ENCODE results near the gene IGBP1. TPM values are rescaled to one million over a fixed set of nuclear protein-coding genes. Genes with fewer than 3 reads are reported as not detected.

Gene IGBP1
- total RNA-seq, 1 donor from 2014 or later = 32.9 TPM

DNA sequence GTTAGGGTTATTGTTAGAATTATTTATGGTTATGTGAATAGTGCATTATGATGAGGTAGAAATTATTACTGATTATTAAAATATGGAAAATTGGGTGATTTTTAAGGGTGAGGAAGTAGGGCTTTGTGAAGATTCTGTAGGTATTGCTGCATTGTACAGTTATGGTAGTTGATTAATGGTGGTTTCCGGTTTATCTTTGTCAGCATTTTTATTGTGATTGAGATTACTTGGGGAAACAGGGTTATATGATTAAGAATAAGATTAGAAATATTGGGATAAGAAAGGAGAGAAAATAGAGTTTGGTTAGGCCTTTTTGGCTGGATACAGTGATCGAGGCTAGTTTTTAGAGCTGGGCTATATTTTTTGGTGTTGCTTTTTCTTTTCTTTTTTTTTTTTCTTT lies 8.6 kb upstream of the IGBP1 start:
- no peaks in the 10 kb centered on the region for H3K36me3 Mint-ChIP-seq (ENCODE audit: low read depth)
- no peak overlapping the region for H3K27ac Mint-ChIP-seq (ENCODE audit: unreplicated experiment)

DNA sequence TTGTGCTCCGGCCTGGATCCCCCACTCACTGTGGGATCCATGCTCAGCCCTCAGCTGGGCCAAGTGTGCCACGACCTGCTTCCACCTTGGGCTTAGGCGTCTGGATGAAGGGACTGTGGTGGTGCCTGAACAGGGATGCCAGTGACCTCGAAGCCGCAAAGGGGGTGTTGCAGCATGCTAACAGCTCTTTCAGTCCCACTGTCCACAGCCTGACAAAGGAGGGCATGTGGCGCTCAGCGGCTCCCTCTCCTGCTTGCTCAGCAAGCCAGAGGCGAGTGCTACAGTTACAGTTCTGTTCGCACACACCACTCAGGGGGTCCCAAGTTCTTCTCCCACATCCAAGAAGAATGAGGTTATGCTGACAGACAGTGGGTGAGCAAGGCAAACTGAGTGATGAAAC lies 5.2 kb upstream of the IGBP1 start:
- Mint-ChIP-seq H3K9me3 (ENCODE audit: low read depth) (peaks cover 13% of the 10 kb centered on the region), H3K4me1 (ENCODE audit: low read depth) (no peaks in the 10 kb centered on the region), H3K27me3 (ENCODE audit: low read depth) (no peaks in the 10 kb centered on the region), H3K4me3 (ENCODE audit: unreplicated experiment) (no peak overlapping the region), H3K36me3 (ENCODE audit: low read depth) (no peaks in the 10 kb centered on the region), H3K27ac (ENCODE audit: unreplicated experiment) (no peak overlapping the region)
- no peak for DNase-seq (ENCODE audit: low spot score)
- TF ChIP-seq, protein P1, sequence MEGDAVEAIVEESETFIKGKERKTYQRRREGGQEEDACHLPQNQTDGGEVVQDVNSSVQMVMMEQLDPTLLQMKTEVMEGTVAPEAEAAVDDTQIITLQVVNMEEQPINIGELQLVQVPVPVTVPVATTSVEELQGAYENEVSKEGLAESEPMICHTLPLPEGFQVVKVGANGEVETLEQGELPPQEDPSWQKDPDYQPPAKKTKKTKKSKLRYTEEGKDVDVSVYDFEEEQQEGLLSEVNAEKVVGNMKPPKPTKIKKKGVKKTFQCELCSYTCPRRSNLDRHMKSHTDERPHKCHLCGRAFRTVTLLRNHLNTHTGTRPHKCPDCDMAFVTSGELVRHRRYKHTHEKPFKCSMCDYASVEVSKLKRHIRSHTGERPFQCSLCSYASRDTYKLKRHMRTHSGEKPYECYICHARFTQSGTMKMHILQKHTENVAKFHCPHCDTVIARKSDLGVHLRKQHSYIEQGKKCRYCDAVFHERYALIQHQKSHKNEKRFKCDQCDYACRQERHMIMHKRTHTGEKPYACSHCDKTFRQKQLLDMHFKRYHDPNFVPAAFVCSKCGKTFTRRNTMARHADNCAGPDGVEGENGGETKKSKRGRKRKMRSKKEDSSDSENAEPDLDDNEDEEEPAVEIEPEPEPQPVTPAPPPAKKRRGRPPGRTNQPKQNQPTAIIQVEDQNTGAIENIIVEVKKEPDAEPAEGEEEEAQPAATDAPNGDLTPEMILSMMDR (IDR thresholded peaks at IDR 0.05) = no peak

More for the DNA sequence above, 8.6 kb upstream of the IGBP1 start:
- TF ChIP-seq, protein P1 (IDR thresholded peaks at IDR 0.05) = no peak
- H3K4me3 Mint-ChIP-seq (ENCODE audit: unreplicated experiment) = no peak overlapping the region
- peaks cover 13% of the 10 kb centered on the region for H3K9me3 Mint-ChIP-seq (ENCODE audit: low read depth)
- no peaks in the 10 kb centered on the region for H3K27me3 Mint-ChIP-seq (ENCODE audit: low read depth)
- no peak for DNase-seq (ENCODE audit: low spot score)
- no peaks in the 10 kb centered on the region for H3K4me1 Mint-ChIP-seq (ENCODE audit: low read depth)

DNA sequence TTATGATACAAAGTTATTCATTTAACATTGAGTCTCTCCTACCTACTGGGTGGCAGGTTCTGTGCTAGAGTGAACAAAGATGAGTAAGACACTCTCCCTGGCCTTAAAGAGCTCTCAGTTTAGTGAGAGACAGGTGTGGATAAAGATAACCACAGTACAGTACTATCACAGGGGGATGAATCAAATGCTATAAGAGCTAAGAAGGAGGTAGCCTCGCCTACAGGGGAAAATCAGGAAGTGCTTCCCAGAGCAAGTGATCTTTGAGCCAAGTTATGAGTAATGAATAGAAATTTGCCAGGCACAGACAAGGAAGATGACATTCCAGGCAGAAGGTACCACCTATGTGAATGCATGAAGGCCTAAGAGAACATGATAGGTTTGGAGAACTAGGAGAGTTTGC lies 3.4 kb upstream of the IGBP1 start:
- Mint-ChIP-seq H3K4me3 (ENCODE audit: unreplicated experiment) (no peak overlapping the region), H3K36me3 (ENCODE audit: low read depth) (no peaks in the 10 kb centered on the region), H3K9me3 (ENCODE audit: low read depth) (peaks cover 5% of the 10 kb centered on the region), H3K4me1 (ENCODE audit: low read depth) (peaks cover 6% of the 10 kb centered on the region), H3K27me3 (ENCODE audit: low read depth) (no peaks in the 10 kb centered on the region), H3K27ac (ENCODE audit: unreplicated experiment) (no peak overlapping the region)
- no peak for DNase-seq (ENCODE audit: low spot score)
- TF ChIP-seq, protein P1 (IDR thresholded peaks at IDR 0.05) = no peak

DNA sequence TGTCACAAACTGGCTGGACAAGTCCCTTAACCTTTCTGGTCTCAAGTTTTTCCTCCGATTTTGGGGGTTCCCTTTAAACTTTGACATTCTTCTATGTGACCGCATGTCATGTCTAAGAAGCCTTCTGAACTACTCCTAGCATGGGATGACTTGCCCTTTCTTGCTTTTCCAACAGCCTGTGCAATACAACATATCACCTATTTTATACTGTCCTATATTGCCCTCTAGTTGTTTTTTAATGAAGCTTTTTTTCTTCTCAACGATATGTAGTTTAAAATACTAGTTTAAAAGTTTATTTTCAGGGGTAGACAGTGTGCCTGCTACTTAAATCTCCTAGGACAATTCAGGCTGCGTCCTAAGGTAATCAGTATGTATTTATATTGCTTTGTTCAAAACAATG lies 1.0 kb upstream of the IGBP1 start:
- Mint-ChIP-seq H3K27me3 (ENCODE audit: low read depth) (no peaks in the 10 kb centered on the region), H3K27ac (ENCODE audit: unreplicated experiment) (no peak overlapping the region), H3K36me3 (ENCODE audit: low read depth) (no peaks in the 10 kb centered on the region), H3K4me3 (ENCODE audit: unreplicated experiment) (no peak overlapping the region), H3K4me1 (ENCODE audit: low read depth) (peaks cover 15% of the 10 kb centered on the region), H3K9me3 (ENCODE audit: low read depth) (no peaks in the 10 kb centered on the region)
- TF ChIP-seq, protein P1 (IDR thresholded peaks at IDR 0.05) = no peak
- DNase-seq (ENCODE audit: low spot score) = no peak

DNA sequence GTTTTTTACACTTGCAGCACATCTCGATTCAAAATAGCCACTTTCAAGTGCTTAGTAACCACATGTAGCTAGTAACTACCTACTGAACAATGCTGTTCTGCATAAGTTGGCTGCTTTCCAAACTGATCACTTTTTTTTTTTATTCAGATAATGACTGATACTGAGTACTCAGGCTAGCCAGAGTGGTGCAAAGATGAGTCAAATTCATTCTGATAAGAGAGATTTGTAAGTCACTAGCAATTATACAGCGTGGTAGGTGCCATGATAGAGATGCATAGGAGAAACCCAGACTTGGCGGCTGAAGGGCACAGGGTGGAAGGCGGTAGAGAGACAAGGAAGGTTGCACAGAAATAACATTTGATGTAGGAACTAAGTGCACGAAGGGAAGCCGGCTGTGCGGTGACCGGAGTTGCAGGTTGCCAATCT lies 357 bp upstream of the IGBP1 start:
- TF ChIP-seq, protein P1 (IDR thresholded peaks at IDR 0.05) = no peak
- H3K4me3 Mint-ChIP-seq (ENCODE audit: unreplicated experiment) = peak overlapping the region; percentile 97
- no peaks in the 10 kb centered on the region for H3K27me3 Mint-ChIP-seq (ENCODE audit: low read depth)
- peaks cover 15% of the 10 kb centered on the region for H3K4me1 Mint-ChIP-seq (ENCODE audit: low read depth)
- no peak for DNase-seq (ENCODE audit: low spot score)
- H3K27ac Mint-ChIP-seq (ENCODE audit: unreplicated experiment) = peak overlapping the region; percentile 95
- H3K36me3 Mint-ChIP-seq (ENCODE audit: low read depth) = no peaks in the 10 kb centered on the region
- H3K9me3 Mint-ChIP-seq (ENCODE audit: low read depth) = no peaks in the 10 kb centered on the region
